ENCODE results near the gene NFE2L2.

GRCh38 chr2:177256695-177257094, 7.8 kb downstream of the NFE2L2 start:
- TF ChIP-seq, protein P1, sequence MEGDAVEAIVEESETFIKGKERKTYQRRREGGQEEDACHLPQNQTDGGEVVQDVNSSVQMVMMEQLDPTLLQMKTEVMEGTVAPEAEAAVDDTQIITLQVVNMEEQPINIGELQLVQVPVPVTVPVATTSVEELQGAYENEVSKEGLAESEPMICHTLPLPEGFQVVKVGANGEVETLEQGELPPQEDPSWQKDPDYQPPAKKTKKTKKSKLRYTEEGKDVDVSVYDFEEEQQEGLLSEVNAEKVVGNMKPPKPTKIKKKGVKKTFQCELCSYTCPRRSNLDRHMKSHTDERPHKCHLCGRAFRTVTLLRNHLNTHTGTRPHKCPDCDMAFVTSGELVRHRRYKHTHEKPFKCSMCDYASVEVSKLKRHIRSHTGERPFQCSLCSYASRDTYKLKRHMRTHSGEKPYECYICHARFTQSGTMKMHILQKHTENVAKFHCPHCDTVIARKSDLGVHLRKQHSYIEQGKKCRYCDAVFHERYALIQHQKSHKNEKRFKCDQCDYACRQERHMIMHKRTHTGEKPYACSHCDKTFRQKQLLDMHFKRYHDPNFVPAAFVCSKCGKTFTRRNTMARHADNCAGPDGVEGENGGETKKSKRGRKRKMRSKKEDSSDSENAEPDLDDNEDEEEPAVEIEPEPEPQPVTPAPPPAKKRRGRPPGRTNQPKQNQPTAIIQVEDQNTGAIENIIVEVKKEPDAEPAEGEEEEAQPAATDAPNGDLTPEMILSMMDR (IDR thresholded peaks at IDR 0.05): no peak
- TF ChIP-seq POLR2A (IDR thresholded peaks at IDR 0.05): no peak
